ENCODE measurements around the gene CCDC102B. TPM values are rescaled to one million over a fixed set of nuclear protein-coding genes. Genes with fewer than 3 reads are reported as not detected.

Gene CCDC102B
- polyA plus RNA-seq: 6.5 and 8.7 TPM in 2 replicates
- 12.7 and 18.5 TPM in 2 replicates for polyA minus RNA-seq

- Histone ChIP-seq H3F3A (ENCODE audit: insufficient read depth, low read length, poor library complexity, severe bottlenecking) (no peaks in the 10 kb centered on the region), H3K36me3 (ENCODE audit: insufficient read depth, low read length) (no peaks in the 10 kb centered on the region), H3K27ac (ENCODE audit: low read length) (no peak within 1 kb of the TSS), H3K9ac (ENCODE audit: low read length) (no peak within 1 kb of the TSS), H3K9me2 (ENCODE audit: insufficient read depth, low read length) (no peaks in the 10 kb centered on the region), H3K4me3 (ENCODE audit: low read length) (no peak within 1 kb of the TSS), H3K27me3 (ENCODE audit: insufficient read depth, low read depth, low read length) (no peaks in the 10 kb centered on the region), H4K20me1 (ENCODE audit: insufficient read depth) (no peaks in the 10 kb centered on the region), H3K9me3 (ENCODE audit: low read length) (no peaks in the 10 kb centered on the region), H2AFZ (ENCODE audit: low read depth, low read length) (no peak within 1 kb of the TSS), H3K79me2 (replicated peaks; ENCODE audit: insufficient read depth, low read length) (no peaks in the 10 kb centered on the region), H3K4me2 (ENCODE audit: low read length) (no peak within 1 kb of the TSS)
- TF ChIP-seq MXI1 (conservative IDR thresholded peaks at IDR 0.05; ENCODE audit: poor library complexity, severe bottlenecking) (no peak), RAD21 (conservative IDR thresholded peaks at IDR 0.05) (no peak), EZH2 (IDR thresholded peaks at IDR 0.05; ENCODE audit: borderline replicate concordance, insufficient read depth, low read length, poor library complexity, severe bottlenecking) (no peak), EP300 (conservative IDR thresholded peaks at IDR 0.05; ENCODE audit: poor library complexity, severe bottlenecking) (no peak), CTCF (IDR thresholded peaks at IDR 0.05; ENCODE audit: poor library complexity, severe bottlenecking) (no peak), POLR2AphosphoS5 (IDR thresholded peaks at IDR 0.05) (no peak), SMC3 (conservative IDR thresholded peaks at IDR 0.05; ENCODE audit: poor library complexity) (no peak), TAF1 (IDR thresholded peaks at IDR 0.05; ENCODE audit: low read depth) (no peak), REST (IDR thresholded peaks at IDR 0.05; ENCODE audit: borderline replicate concordance) (no peak)
Observed at GRCh38 chr18:68797871-68798270, at the start of gene CCDC102B. TSS of gene CCDC102B (plus strand) at chr18:68798080. CDS start at chr18:68836764, 38,684 bp downstream.

- Histone ChIP-seq H3K9me3 (ENCODE audit: low read length) (no peaks in the 10 kb centered on the region), H3K4me2 (ENCODE audit: low read length) (no peak overlapping the region), H3K27me3 (ENCODE audit: insufficient read depth, low read depth, low read length) (no peaks in the 10 kb centered on the region), H3K27ac (ENCODE audit: low read length) (no peak overlapping the region), H3K4me3 (ENCODE audit: low read length) (no peak overlapping the region), H4K20me1 (ENCODE audit: insufficient read depth) (no peaks in the 10 kb centered on the region), H3K36me3 (ENCODE audit: insufficient read depth, low read length) (no peaks in the 10 kb centered on the region), H3F3A (ENCODE audit: insufficient read depth, low read length, poor library complexity, severe bottlenecking) (no peaks in the 10 kb centered on the region), H3K79me2 (replicated peaks; ENCODE audit: insufficient read depth, low read length) (no peaks in the 10 kb centered on the region), H3K9me2 (ENCODE audit: insufficient read depth, low read length) (no peaks in the 10 kb centered on the region), H3K9ac (ENCODE audit: low read length) (no peak overlapping the region), H2AFZ (ENCODE audit: low read depth, low read length) (no peak overlapping the region)
- TF ChIP-seq EP300 (conservative IDR thresholded peaks at IDR 0.05; ENCODE audit: poor library complexity, severe bottlenecking) (no peak), SMC3 (conservative IDR thresholded peaks at IDR 0.05; ENCODE audit: poor library complexity) (no peak), RAD21 (conservative IDR thresholded peaks at IDR 0.05) (no peak), MXI1 (conservative IDR thresholded peaks at IDR 0.05; ENCODE audit: poor library complexity, severe bottlenecking) (no peak), REST (IDR thresholded peaks at IDR 0.05; ENCODE audit: borderline replicate concordance) (no peak), POLR2AphosphoS5 (IDR thresholded peaks at IDR 0.05) (no peak), CTCF (IDR thresholded peaks at IDR 0.05; ENCODE audit: poor library complexity, severe bottlenecking) (no peak), TAF1 (IDR thresholded peaks at IDR 0.05; ENCODE audit: low read depth) (no peak), EZH2 (IDR thresholded peaks at IDR 0.05; ENCODE audit: borderline replicate concordance, insufficient read depth, low read length, poor library complexity, severe bottlenecking) (no peak)
Observed at GRCh38 chr18:68757126-68757525, 40.8 kb upstream of the CCDC102B start.

All from neural cell (in vitro differentiated cells).